Spinal cord (tissue), 10 donors: ENCODE data around the gene NUP62. TPM values are rescaled to one million over a fixed set of nuclear protein-coding genes. Genes with fewer than 3 reads are reported as not detected.
A peak's percentile ranks its signal among the peaks of the same experiment; 100 is the strongest.
"Not testable (repeated sequence)": the region's sequence is repeated elsewhere in the genome, so short reads cannot be mapped to it uniquely, and the experiment has no call there.

Experiments used
- DNase-seq, 6 donors: peaks; one replicate each; pipeline versions ENCODE4 v3.0.0 to v3.0.0-alpha.2; 2013 to 2015; ENCODE audit warnings: low spot score in 6 of 6, low read depth in 4 of 6
- H3K27ac ChIP-seq: one replicate; pipeline ENCODE4 v1.5.1; 2013; ENCODE audit warnings: low read depth, low read length, control low read depth
- H3K27me3 ChIP-seq: one replicate; pipeline ENCODE4 v1.6.1; 2013; ENCODE audit warnings: low read length; ENCODE audit not compliant: control insufficient read depth, insufficient read depth
- H3K36me3 ChIP-seq: one replicate; pipeline ENCODE4 v1.6.1; 2013; ENCODE audit warnings: low read length; ENCODE audit not compliant: control insufficient read depth, insufficient read depth
- H3K4me1 ChIP-seq: one replicate; pipeline ENCODE4 v1.6.1; 2013; ENCODE audit warnings: low read length; ENCODE audit not compliant: control insufficient read depth, insufficient read depth
- H3K4me3 ChIP-seq: one replicate; pipeline ENCODE4 v1.5.1; 2013; ENCODE audit warnings: low read depth, low read length, control low read depth
- H3K9me3 ChIP-seq: one replicate; pipeline ENCODE4 v1.6.1; 2013; ENCODE audit warnings: low read length; ENCODE audit not compliant: control insufficient read depth, insufficient read depth
- WGBS: methylation state at CpG from one replicate; pipeline ENCODE4 v1.1.5; 2013; ENCODE audit warnings: missing lambda C conversion rate; ENCODE audit not compliant: insufficient coverage; 5-methylcytosine and 5-hydroxymethylcytosine counted together
- polyA plus RNA-seq, 2 donors: library from polyadenylated mRNA; unstranded; fragments of 120-200 nt; gene quantifications; one replicate each; pipeline ENCODE4 v1.2.1, GENCODE V29; 2013; ENCODE audit not compliant: insufficient read length in 2 of 2
- total RNA-seq, 2 donors: library from RNA; depleted of rRNA in 1 of 2; stranded (reverse); fragments of 120-200 nt in 1 of 2; fragments of >200 nt in 1 of 2; gene quantifications; one replicate each; pipeline versions ENCODE4 v1.2.3 to v1.2.4, GENCODE V29; 2013 to 2014
- donor health status: healthy.

The NUP62 gene
- total and polyA plus RNA-seq, 4 donors, result 16.9 to 51.3 (median 44.7) TPM

- H3K4me1 ChIP-seq, H3K4me3 ChIP-seq, H3K9me3 ChIP-seq, DNase-seq, H3K27ac ChIP-seq, H3K27me3 ChIP-seq, H3K36me3 ChIP-seq: not testable (repeated sequence)
- WGBS, result 50% methylated on average over 1 of the region's 5 CpGs
Measured at GRCh38 chr19:49944567-49944966, 15.3 kb upstream of the NUP62 start.

DNA sequence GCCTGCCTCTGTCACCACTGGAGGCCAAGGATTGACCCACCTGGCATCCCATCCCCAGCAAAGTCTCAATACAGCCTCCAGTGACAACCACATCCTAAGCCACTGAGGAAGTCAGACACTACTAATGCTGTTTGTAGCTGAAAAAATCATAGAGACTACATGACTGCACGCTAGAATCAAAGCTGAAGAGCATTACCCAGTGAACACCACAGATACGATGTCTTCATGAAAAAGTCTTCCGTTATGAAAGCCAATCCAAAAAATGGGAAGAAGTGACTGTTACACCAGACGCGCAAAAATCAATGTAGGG, 11.1 kb upstream of the NUP62 start:
- WGBS, result 81% methylated on average over 2 of the region's 5 CpGs
- Histone ChIP-seq H3K27ac (no peak overlapping the region), H3K9me3 (no peaks in the 10 kb centered on the region), H3K4me1 (peaks cover 9% of the 10 kb centered on the region), H3K27me3 (no peaks in the 10 kb centered on the region), H3K4me3 (no peak overlapping the region), H3K36me3 (no peaks in the 10 kb centered on the region)
- no peak for DNase-seq

- Histone ChIP-seq H3K4me3 (no peak overlapping the region), H3K4me1 (peaks cover 9% of the 10 kb centered on the region), H3K27ac (no peak overlapping the region), H3K36me3 (no peaks in the 10 kb centered on the region), H3K27me3 (no peaks in the 10 kb centered on the region), H3K9me3 (no peaks in the 10 kb centered on the region)
- DNase-seq, result no peak
- 71% methylated on average over 7 of the region's 7 CpGs for WGBS
Measured at GRCh38 chr19:49939721-49940481, 10.6 kb upstream of the NUP62 start.

GRCh38 chr19:49938662-49939061, 9.4 kb upstream of the NUP62 start:
- 79% methylated on average over 4 of the region's 4 CpGs for WGBS
- no peak overlapping the region for H3K27ac ChIP-seq
- H3K9me3 ChIP-seq, result no peaks in the 10 kb centered on the region
- peaks cover 9% of the 10 kb centered on the region for H3K4me1 ChIP-seq
- H3K4me3 ChIP-seq, result no peak overlapping the region
- DNase-seq, result no peak
- no peaks in the 10 kb centered on the region for H3K27me3 ChIP-seq
- no peaks in the 10 kb centered on the region for H3K36me3 ChIP-seq

GRCh38 chr19:49937750-49938381, 8.6 kb upstream of the NUP62 start:
- Histone ChIP-seq H3K27ac (no peak overlapping the region), H3K36me3 (peaks cover 2% of the 10 kb centered on the region), H3K27me3 (no peaks in the 10 kb centered on the region), H3K9me3 (no peaks in the 10 kb centered on the region), H3K4me3 (peak overlapping the region; percentile 22), H3K4me1 (peaks cover 9% of the 10 kb centered on the region)
- 14% methylated on average over 34 of the region's 35 CpGs for WGBS
- peak in 5 of 6 donors; percentile 57 to 93 (median 71) for DNase-seq

DNA sequence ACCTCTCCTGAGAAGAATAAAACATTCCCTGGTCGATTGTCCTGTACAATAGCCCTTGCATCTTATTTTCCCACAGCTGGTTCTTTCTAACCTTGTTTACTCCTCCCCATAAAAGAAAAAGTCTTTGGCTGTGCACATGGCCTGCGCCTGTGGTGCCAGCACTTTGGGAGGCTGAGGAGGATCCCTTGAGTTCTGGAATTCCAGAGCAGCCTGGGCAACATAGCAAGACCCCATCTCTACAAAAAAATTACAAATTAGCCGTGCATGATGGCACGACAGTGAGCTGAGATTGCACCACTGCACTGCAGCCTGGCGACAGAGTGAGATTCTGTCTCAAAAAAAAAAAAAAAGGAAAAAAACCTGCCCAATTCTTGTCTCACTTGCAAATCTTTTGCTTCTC, 7.2 kb upstream of the NUP62 start:
- no peak for DNase-seq
- Histone ChIP-seq H3K27ac (no peak overlapping the region), H3K36me3 (peaks cover 5% of the 10 kb centered on the region), H3K4me1 (peaks cover 9% of the 10 kb centered on the region), H3K4me3 (no peak overlapping the region), H3K27me3 (no peaks in the 10 kb centered on the region), H3K9me3 (no peaks in the 10 kb centered on the region)
- 74% methylated on average over 3 of the region's 5 CpGs for WGBS

GRCh38 chr19:49933643-49934042, 4.3 kb upstream of the NUP62 start:
- no peak for DNase-seq
- H3K4me1 ChIP-seq, result peaks cover 18% of the 10 kb centered on the region
- WGBS, result 89% methylated on average over 7 of the region's 8 CpGs
- no peak overlapping the region for H3K4me3 ChIP-seq
- H3K9me3 ChIP-seq, result no peaks in the 10 kb centered on the region
- no peaks in the 10 kb centered on the region for H3K27me3 ChIP-seq
- H3K36me3 ChIP-seq, result peaks cover 10% of the 10 kb centered on the region
- H3K27ac ChIP-seq, result no peak overlapping the region

- Histone ChIP-seq H3K27ac (no peak overlapping the region), H3K9me3 (no peaks in the 10 kb centered on the region), H3K4me1 (peaks cover 23% of the 10 kb centered on the region), H3K36me3 (peaks cover 13% of the 10 kb centered on the region), H3K27me3 (no peaks in the 10 kb centered on the region), H3K4me3 (no peak overlapping the region)
- DNase-seq, result no peak
- 95% methylated on average over 18 of the region's 25 CpGs for WGBS
Measured at GRCh38 chr19:49932731-49933131, 3.4 kb upstream of the NUP62 start.

DNA sequence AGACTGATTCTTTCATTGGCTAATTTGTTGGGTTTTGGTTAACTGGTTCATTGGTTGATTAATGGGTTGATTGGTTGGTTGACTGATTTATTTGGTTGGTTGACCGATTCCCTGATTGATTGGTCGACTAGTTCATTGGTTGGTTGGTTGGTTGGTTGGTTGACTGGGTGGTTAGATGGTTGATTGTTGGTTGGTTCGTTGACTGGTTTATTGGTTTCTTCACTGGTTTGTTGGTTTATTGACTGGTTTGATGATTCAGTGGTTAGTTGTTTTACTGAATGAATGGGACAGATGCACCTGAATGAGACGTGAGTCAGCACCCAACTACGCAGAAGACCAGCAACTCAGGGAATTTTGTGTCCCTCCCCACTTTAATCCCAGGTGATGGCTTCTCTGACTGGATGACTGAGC, 2.7 kb upstream of the NUP62 start:
- Histone ChIP-seq H3K27ac (no peak overlapping the region), H3K27me3 (no peaks in the 10 kb centered on the region), H3K9me3 (no peaks in the 10 kb centered on the region), H3K4me3 (no peak overlapping the region), H3K4me1 (peaks cover 21% of the 10 kb centered on the region), H3K36me3 (peaks cover 20% of the 10 kb centered on the region)
- WGBS, result 100% methylated on average over 3 of the region's 5 CpGs
- DNase-seq, result no peak
